Hepatic stellate cell (primary cell): ENCODE results near the gene TLR4.
A peak's percentile ranks its signal among the peaks of the same experiment; 100 is the strongest.

Source experiments
- DNase-seq: peaks from one replicate; pipeline ENCODE4 v3.0.0; 2011; ENCODE audit warnings: low spot score

TLR4 gene

DNA sequence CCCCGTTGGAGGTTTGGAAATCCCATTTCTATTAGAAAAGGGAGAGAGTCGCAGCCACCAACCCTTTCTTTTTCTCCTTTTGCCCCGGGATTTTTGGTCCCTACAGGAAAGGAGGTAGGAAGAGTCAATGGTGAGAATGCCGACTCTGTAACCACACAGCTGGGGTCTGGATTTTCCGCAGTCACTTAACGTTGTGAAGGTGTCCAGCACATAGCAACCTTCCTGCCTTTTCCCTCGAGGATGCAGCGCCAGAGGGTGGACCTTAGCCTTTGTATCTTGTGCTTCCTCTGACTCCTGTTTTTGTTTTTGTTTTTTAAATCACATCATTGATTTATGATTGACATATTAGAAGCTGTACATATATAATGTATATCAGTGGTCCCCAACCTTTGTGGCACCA is 41.4 kb downstream of the TLR4 start:
- no peak for DNase-seq

DNA sequence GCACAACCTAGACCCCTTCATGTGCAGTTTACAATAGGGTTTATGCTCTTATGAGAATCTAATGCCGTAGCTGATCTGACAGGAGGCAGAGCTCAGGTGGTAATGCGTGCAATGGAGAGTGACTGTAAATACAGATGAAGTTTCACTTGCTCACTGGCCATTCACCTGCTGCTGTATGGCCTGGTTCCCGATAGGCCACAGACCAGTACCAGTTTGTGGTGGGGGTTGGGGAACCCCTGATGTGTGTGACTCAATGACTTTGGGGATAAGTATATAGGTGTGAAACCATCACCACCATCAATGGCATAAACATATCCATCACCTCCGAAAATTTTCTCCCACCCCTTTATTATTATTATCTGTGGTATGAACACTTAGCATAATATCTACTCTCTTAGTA is 42.1 kb downstream of the TLR4 start:
- DNase-seq, result no peak

DNA sequence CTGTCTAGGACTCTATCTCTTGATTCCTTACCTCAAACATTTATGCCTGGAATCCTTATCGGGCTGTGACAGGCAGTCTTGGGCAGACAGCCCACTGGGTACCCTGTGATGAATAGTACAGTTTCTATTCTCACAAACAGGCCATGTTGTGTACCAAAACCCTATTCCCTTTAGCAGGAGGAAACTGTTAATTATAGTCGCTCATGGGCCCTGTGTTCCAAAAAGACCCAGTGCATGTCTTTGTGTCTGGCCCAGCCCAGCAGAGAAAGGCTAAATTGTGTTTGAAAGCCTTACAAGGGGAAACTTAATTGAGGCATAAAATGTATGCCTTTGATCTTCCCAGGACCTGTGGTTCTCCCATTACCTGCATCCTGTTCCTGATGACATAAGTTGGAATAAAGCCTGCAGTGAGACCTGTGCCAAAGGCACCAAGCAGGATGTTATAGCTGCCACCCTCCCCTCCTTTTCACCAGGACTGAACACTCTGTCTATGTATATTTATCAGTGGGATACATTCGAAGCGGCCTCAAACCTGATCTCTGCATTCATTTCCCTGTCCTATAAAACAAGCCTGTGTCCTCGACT is 43.3 kb downstream of the TLR4 start:
- no peak for DNase-seq

DNA sequence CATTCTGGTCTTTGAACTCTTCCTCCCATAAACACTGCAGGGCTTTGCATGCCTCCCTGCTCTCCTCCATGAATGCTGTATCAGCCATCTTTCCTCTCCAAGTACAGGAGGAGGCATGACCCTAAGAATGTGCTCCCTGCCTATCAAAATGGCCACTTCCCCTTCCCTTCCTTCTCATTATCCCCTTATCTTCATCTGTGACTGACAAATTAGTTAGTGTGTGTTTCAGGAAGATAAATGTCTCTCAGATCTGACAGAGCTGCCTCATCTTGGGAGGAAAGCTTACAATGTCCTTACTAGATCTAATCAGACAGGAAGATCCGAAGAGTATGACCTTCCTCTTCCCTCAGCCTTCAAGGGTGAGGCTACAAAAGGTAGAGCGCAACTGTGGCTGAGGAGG is 46.2 kb downstream of the TLR4 start:
- no peak for DNase-seq

DNA sequence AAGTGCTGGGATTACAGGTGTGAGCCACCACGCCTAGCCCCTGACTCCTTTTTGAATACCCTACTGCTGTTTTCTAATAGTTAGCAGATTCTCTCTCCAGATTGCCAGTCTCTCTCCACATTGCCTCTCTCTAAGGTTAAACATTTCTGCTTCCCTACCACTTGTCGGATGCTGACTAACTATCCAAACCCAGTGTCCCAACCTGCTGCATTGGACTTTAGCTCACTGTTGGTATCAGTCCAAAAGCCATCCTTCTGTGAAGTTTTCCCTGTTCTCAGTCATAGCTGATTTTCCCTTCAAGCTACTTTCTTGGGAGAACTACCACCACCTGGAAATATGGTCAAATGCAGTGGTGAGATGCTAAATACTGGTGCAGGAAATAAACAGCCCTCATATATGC is 48.7 kb downstream of the TLR4 start:
- no peak for DNase-seq

DNA sequence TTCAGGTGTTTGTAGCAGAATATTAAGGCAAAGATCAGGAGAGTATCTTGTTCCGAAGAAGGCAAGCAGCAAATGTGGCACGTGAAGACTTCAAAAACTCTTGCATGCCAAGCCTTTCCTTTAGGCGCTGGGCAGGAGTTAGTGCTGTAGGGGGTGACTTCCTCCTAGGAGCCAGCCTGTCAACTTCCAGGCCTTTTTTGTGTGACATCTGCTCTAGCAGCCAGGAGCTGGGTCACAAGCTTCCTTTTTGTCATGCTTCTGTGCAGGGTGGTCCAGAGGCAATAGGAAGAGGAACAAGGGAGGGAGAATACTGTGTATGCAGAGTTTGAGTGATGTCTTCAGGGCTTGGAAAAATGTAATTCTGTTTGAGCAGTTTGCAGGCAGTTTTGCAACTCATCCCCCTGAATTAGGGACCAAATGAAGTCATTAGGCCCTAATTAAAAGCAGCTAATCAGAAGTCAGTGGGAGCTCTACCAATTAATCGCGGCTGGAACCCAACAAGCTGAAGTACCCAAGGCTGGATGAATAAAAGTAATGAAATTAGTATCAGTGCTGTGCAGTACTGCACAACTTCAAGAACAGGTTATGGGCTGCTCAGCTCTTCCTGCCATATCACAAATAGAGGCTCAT is 53.5 kb downstream of the TLR4 start:
- no peak for DNase-seq

DNA sequence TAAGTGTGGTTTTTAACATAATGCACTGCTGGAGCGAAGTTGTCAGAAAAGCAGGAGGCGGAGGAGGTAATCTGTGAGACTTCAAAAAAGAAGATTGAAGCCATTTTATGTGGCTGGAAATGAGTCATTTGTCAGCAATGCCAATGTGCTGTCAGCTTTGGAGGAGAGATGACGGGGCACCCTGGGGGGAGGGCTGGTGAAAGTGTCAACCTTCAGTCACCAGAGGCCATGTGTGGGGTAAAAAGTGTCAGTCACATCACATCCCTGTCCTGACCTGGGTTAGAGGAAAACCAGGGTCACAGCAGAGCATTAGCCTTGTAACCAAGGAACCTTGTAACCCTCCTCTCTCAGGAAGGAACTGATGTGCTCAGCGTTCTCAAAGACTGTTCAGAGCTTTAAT is 59.1 kb downstream of the TLR4 start:
- peak; percentile 16 for DNase-seq

DNA sequence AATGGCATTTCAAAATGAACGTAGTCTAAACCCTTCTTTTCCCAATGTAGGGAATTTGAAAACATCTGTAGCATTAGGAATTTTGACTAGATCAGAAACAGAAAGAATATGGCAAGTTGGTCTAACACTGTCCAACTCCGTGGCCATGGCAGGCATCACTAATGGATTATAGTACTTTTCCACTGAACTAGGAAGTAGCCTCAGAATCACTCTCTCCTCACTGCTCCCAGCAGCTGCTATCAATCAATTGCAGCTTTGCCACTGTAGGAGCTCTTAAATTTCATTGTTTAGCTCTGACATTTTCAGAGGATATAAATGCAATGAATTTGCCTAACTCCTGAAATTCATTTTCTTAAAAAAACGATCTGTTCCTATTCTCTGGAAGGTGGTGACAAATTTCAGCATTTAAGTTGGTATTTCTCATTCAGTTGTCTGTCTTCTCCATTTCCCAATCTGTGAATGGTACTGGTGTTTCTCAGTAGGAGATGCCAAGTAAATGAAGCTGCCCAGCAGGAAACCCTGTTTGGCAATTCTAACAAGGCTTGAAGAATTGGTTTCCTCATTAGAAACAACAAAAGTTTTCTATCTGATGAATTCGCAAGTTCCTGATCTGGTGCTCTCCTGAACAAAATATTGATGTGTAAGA is 64.7 kb downstream of the TLR4 start:
- DNase-seq, result no peak

DNA sequence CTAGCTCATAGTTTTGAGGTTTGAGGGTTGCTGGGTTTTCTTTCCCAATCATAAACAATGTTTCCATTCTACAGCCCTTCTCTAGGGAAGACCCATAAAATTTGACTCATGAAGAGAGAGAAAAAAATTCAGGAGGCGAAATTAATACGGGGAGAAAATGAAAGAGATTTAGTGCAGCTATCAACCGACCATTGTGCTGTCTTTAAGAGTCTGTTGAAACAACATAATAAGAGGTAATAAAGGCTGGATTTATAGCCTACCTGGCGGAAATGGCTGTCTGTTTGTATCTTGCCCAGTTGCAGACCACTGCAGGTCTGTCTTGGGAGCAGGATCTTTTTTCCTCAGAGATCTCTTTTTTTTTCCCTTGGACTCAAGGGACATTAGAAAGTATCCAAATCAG is 66.9 kb downstream of the TLR4 start:
- DNase-seq, result no peak

DNA sequence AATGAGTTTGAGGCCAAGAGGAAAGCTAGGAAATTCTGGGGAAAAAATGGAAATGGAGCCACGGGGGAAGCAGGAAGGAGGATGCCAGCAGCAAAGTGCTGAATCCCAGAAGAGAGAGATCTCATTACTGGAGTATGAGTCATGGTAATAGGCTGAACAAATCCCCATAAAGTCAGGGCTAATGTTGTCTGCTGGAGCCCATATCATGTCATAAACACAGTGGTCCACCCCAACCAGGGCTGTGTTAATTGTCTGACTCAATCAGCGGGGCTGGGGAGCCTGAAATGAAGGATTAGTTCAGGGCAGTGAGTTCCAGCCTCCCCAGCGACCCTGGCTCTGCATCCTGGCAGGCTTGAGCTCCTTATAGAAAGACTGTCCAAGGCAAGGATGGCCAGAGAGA is 68.8 kb downstream of the TLR4 start:
- DNase-seq, result peak; percentile 14
